ENCODE measurements around the gene PHPT1.
"Not testable (repeated sequence)": the region's sequence is repeated elsewhere in the genome, so short reads cannot be mapped to it uniquely, and the experiment has no call there.

PHPT1 gene

DNA sequence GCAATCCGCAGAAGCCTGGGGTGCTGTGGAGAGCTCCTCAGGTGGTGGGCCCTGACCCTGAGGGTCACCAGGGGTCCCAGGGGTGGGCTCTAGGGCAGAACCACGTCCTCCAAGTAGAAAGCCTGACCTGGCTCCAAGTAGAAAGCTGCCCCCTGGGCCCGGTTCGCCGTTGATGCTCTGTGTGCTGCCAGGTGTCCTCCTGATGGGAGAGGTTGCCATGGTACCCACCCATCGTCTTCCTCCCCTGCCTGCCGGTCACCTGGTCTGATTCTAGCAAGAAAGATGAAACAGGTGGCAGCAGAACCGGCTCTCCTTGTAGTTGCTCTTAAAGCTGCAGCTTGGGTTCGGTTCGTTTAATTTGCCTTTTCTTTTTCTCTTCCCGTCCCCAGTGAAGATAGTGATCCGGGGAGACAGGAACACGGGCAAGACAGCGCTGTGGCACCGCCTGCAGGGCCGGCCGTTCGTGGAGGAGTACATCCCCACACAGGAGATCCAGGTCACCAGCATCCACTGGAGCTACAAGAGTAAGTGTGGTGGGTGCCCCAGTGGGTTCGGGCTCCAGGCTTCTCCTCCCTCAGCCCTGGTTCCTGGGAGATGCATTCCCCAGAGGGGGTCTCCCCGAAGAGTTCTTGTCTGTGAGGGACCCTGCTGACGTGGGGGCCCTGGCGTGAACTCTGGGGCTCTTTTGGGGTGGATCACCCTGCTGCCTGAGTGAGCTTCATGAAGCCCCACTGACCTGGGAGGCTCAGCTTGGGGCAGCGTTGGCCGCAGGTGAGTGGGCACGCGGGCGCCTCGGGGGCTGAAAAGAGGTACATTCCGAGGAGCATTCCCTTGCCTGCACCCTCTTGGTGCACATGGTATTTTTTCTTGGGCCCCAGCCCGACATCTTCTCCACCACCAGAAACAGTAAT, 25.8 kb upstream of the PHPT1 start:
- no peak for DNase-seq

DNA sequence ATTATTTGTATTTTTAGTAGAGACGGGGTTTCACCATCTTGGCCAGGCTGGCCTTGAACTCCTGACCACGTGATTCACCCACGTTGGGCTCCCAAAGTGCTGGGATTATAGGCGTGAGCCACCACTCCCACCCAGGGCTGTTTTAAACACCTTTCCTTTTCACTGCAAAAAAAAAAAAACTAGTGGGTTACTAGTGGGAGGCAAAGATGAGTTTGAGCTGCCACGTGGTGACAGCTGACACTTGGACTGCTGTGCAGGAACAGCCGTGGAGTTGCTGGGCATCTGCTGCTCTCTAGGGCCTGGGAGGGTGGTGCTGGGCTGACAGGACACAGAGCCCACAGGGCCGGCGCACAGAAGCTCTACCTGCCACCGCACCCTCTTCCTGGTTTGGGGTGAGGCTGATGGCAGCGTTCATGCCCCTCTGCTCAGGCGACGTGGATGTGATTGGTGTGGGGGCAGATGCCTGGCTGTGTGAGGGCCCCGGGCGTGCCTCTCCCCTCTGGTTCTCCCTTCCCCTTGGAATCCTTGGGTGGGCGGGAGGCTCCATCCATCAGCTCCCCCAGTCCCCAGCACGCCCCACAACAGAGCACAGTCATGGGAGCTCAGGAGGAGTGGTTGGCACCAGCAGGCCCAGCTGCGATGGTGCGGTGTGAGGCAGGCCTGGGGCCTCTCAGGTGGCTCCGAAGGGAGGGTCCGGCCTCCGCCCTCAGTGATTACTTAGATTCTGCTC, 24.5 kb upstream of the PHPT1 start:
- DNase-seq, result no peak

DNA sequence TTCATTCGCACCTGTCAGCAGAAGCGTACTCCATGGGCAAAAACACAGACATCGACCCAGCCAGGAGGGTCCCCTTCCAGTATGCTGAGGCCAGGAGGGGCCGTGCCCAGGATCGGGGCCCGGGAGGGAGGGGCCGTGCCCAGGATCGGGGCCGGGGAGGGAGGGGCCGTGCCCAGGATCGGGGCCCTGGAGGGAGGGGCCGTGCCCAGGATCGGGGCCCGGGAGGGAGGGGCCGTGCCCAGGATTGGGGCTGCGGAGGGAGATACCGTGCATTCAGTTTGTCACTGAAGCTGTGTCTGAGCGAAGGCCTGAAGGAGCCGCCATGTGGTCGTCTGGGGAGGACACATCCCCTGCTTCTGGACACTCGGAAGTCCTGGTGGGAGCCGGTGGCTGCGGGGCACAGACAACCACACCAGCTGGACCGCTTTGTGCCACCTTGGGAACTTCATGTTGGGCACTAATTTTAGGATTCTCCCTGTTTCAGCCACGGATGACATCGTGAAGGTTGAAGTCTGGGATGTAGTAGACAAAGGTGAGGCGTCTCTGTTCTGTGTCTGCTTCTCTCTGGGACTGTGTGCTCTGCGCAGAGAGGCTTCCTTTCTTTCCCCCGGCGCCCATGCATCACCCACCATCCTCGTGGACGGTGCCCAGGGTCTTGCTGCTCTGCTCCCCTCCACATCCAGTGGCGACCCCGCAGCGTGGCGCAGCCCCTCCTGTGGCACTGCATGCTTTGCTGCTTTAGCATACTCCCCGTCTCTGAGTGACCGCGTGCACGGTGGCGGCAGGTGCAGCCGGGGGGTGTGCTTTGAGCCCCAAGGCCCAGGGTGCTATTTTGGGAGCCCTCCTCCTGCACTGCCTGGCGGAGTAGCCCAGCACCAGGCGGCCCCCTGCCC, 23.7 kb upstream of the PHPT1 start:
- no peak for DNase-seq

DNA sequence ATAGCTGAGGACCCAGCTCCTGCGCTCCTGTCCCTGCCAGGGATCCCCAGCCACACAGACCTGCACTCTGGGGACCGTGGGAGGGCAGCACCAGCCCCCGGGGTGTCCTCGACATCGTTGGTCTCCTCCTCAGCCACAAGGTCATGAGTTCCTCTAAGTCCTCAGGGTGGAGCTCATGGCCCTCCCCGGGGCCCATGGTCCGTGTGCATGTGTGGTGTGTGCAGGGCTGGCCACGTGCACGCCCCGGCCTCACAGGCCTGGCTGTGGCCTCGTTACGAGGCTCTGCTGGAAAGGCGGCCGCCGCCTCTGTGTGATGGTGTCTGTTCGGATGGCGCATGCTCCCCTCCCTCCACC, 23.0 kb upstream of the PHPT1 start:
- DNase-seq, result no peak

DNA sequence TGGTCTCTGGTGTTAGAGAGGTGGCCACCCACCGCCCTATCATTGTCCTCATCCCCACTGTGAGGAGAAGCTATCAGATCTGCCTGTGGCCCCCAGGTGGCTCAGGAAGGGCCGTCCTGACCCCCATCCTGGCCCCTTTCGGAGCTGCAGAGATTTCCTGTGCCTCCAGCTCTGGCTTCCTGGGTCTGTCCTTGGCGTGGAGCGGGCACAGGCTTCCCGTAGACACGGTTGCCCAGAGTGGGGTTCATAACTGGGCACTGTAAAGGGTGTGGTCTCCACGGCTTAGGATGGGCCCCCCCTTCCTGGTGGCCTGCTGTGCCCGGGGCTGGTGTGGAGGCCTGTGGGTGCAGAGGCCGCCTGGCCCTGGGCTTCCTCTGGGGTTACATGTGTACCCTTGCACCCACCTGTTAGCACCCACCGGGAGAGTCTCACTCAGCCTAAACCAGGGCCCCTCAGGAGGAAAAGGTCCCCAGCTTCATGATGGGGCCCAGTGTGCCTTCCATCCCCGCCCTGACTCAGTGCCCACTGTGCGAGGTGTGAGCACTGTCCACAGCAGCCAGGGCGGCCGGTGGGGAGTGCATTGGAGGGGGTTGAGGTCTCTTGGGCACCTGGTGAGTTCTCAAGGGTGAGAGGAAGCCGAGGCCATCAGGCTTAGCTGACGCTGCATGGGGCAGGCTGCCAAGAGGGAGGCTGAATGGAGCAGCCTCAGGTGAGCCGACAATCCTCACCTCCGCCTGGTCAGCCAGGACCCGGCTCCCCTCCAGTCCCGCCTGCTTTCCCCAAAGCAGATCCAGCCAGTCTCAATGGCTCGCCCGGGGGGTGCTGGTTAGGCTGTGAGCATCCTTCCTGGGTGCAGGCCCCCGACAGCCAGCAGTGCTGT, 22.3 kb upstream of the PHPT1 start:
- no peak for DNase-seq

DNA sequence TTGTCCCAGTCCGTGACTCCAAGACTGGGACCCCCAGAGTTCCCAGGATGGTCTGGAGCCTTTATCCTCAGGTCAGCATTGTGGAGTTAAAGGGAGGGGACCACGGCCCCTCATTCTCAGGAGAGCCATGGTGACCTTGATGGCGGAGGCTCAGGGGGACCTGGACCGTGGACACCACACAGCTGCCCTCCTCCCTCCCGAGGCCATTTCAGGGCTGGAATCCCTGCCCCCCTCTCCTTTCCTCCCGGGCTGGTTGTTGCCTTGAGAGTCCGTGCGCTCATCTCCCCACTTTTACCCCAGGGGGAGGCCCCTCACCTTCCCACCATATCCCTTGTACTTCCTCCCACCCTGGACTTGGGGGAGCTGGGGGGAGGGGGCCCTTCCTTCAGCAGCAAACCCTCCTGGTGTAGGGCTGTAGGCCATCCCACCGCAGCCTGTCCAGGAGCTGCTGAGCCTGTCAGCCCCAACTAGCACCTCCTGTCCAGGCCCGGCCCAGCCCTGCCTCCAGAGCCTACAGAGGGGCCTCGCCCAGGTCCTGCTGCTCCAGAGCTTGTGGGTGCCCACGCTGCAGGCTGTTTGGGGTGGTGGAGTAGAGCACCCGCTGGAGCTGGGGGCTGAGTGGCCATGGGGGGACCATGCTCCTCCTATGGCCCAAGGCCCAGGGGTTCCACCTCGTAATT, 21.3 kb upstream of the PHPT1 start:
- DNase-seq, result no peak

DNA sequence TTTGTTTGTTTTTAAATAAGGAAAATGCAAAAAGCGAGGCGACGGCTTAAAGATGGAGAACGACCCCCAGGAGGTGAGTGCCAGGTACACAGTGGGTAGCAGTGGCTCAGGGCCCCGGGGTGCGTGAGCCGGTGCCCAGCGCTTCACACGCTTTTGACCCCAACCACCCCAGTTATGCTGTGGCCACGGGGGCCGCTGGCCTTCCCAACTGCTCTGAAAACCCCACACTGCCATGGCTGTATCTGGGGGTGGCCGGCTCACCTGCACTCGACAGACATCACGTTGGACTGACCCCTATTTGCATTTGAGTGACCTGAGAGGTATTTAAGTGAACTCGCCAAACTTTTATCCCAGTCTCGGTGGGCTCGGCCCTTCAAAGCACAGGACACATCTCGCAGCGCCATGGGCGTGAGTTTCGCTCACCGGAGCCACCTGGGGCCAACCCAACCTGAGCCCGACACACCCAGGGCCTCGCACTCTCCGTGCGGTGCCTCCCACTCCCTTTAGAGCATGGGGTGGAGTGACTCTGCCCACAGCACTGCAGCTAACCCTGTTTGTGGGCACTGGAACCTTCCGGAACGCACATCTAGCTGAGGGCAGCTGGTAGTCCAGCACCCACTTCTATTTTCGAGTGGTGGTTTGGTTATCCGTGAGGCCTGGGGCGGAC, 20.6 kb upstream of the PHPT1 start:
- no peak for DNase-seq

DNA sequence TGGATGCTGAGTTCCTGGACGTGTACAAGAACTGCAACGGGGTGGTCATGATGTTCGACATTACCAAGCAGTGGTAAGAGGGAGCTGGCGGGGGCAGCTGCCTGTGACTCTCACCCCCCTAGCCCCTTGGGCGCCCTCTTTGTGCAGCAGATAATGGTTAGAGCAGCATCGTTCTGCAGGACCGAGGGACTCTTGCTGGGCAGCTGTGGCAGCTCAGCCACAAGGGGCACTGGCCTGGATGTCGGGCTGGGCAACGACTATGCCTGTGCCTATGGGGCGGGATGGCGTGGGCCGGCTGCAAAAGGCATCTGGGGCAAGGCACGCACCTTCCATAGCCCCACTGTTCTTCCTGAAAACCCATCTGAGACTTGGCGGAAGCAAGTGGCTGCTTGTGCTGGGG, 19.8 kb upstream of the PHPT1 start:
- DNase-seq, result no peak

DNA sequence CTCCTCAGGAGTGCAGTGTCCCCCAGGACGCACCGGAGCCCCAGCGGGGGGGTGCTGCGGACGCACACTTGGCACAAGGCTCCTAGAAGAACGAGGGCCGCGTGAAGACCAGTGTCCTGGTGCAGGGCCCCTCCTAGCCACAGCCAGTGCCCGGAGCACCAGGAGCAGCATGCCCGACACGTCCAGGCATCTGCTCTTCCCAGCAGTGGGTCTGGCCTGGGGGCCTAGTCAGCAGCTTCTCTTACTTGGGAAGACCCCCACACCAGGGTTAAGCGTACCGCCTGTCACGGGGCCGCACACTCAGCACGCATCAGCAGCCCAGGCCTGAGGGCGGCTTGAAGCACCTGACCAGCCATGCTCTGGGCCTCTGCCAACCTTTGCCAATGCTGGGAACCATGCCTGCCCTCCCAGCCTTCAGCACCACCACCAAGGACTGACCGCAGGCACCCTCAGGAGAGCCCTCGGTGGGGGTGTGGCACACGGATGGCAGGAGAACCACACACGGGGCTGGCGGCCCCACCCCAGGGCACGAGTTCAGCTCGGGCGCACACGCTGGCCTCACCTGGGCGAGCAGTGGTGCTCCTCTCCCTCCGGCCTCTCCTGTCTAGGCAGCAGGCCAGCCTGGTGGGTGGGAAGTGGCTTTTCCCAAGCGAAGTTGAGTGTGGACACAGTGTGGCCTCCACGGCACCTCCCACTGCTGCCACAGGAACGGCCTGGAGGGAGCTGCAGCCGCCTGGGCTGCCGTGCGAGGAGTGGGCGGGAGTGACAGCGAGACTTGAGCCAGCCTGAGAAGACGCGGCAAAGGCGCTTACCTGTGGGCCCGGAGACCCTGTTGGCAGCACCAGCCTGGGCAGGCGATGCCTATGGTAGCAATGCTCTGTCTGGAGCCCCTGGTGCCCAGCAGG, 19.0 kb upstream of the PHPT1 start:
- DNase-seq, result no peak

DNA sequence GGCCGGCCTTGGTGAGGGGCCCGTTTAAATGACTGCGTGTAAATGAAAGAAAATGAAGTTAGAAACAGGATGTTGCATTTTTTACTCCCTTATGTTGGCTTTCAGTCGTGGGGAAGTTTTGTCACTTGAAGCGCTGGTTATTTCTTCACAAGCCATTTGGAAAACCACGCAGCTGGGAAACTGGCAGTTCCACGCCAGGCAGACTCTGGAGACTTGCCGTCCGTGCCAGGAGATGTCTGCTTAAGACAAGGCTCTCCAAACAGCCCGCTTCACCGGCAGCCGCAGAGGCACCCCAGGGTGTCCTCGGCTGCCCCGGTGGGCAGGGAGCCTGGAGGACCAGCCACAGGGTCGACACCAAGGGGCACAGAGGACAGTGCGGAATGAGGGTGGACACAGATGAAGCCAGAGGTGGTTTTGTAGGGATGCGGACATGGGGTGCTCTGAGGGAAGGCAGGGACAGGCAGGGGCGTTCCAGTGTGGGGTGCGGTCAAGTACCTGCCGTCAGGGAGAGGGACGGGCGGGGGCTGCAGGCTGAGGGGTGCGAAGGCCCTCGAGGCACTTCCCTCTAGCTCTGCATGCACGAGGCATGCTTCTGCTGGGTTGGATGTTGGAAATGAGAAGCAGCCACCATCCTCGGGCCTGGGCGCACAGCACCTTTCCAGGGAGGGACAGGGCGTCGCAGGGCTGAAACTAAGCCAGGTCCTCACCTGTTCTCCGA, 18.0 kb upstream of the PHPT1 start:
- DNase-seq, result no peak

DNA sequence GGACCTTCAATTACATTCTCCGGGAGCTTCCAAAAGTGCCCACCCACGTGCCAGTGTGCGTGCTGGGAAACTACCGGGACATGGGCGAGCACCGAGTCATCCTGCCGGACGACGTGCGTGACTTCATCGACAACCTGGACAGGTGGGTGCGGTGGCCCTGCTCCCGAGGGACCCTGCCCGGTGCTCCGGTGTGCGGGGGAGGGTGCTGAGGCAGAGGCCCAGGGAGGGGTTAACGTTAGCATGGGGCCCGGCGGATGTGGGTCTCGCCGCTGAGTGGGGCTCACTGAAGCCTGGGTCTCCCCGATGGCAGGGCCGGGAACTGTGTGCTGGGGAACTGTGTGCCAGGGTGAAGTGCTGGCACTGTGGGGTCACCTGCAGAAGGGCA, 17.5 kb upstream of the PHPT1 start:
- DNase-seq, result no peak

DNA sequence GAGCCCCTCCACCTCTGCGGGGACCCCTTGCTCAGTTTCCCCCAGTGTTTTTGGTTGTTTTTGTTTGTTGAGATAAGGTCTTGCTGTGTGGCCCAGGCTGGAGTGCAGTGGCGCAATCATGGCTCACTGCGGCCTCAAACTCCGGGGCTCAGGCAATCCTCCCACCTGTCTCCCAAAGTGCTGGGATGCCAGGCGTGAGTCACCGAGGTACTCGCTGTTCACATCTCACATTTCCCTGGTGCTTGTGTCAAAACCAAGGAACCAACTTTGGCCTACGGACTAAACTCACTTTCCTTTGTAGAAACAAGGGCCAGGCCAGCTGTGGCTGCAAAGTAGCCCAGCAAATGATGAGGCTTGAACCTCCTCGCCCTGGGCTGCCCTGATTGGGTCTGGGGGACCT, 16.6 kb upstream of the PHPT1 start:
- DNase-seq, result no peak

DNA sequence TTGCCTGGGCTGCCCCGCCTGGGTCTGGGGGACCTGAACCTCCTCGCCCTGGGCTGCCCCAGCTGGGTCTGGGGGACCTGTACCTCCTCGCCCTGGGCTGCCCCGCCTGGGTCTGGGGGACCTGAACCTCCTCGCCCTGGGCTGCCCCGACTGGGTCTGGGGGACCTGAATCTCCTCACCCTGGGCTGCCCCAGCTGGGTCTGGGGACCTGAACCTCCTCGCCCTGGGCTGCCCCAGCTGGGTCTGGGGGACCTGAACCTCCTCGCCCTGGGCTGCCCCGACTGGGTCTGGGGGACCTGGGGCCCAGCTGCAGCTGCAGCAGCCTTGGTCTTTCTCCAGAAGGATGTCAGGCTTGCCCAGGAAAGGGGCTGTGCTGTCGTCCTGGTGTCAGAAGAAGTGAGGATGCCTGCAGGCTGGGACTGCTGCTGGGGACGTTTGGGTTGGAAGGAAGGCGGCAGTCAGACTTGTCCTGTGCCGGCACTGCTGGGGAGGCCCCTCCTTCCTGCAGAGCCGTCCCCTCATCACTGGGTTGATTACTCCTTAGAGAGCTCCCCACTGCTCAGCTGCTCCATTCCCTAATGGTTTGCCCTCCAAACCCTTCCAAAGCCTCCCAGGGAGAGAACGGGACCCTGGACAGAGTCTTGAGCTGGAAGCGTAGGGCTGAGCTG, 15.7 kb upstream of the PHPT1 start:
- DNase-seq, result not testable (repeated sequence)

DNA sequence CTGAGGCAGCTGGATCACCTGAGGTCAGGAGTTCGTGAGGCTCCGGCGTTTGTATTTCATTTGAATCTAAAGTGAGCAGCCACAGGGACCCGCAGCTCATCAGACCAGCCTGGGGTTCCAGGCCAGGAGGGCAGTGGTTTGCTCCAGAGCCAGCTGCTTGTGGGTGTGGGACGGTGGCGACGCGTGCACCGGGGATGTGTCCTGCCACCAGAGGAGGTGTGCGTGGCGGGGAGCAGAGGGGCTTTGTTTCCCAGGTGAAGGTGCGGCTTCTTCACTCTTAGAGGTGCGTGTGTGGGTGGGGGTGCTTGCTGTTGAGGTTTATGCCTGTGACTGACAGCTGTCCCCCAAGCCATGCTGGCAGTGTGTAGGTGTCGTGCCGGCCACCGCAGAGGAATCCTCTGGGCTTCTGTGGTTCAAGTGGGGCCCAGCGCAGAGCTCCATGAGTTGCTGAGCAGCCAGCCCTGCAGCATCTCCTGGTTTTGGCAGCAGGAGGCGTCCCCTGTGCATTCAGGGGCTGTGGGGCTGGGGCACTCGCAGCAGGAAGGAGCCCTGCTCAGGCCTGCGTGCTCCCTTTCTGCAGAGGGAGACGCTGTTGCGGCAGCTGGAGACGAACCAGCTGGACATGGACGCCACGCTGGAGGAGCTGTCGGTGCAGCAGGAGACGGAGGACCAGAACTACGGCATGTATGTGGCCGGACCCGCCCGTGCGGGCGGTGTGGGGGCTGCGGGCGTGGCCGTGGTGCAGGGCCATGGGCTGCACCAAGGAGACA, 13.9 kb upstream of the PHPT1 start:
- no peak for DNase-seq

DNA sequence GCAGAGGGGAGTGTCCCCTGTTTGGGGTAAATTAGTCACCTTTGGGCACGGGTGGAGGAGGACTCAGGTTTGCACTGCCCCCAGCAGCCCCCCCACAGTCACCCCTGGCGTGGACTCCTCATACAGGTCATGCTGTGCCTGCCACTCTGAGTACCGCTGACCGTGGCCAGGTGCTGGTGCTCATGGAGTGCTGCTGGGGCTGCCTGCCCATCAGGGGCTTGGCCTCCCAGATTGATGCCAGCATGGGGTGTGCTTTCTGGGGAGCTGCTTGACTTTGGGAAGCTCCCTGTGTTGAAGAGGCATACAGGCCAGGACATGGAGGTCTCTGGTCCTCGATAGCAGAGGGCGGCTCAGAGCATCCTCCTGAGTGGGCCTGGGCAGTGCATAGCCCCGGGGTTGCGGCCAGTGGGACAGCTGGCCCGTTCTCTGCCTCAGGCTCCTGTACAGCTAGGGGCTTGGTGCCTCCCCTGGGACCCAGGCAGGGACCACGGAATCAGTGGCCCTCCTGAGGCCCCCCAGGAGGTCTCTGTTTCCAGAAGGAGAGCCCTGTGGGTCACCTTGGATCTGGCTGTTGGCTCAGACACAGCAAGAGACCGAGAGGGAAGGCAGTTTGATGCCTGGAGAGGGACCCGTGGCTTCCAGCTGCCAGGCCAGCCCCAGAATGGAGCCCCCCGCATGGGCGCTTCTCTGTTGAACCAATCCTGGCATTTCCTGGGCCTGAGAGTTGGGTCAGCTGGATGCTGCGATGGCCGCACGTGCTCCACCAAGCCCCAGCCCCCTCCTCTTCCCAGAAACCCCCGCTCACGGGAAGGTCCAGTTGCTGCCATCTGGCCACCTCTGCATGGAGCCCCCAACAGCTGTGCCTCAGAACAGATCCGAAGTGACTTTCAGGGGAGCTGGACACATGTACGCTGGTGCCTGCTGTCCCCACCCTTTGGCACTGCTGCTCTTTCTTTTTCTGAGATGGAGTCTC, 13.0 kb upstream of the PHPT1 start:
- no peak for DNase-seq

DNA sequence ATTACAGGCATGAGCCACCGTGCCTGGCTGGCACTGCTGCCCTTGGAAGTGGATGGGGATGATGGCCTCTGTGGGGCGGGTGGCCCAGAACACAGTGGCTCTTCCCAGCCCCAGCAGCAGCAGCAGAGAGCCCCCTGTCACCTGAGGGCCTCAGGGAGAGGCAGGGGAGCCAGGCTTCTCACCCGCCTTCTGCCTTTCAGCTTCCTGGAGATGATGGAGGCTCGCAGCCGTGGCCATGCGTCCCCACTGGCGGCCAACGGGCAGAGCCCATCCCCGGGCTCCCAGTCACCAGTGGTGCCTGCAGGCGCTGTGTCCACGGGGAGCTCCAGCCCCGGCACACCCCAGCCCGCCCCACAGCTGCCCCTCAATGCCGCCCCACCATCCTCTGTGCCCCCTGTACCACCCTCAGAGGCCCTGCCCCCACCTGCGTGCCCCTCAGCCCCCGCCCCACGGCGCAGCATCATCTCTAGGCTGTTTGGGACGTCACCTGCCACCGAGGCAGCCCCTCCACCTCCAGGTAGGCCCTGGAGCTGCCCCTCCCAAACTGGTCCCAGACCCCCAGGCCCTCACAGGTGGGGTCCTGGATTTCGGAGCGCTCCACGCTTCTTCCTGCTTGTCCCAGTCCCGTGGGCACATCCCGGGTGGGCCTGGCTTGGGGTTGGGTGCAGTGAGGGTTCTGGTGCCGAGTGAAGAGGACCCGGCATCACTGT, 11.9 kb upstream of the PHPT1 start:
- no peak for DNase-seq

All from activated T-cell treated with anti-CD3 and anti-CD28 coated beads, Interleukin-2, amount 50 U/mL, for 48 hours (primary cell).